Liver (tissue), 9 donors: ENCODE measurements around the gene DAG1. TPM values are rescaled to one million over a fixed set of nuclear protein-coding genes. Genes with fewer than 3 reads are reported as not detected.

Source experiments
- DNase-seq: peaks from one replicate; pipeline ENCODE4 v3.0.0-alpha.2; 2017; ENCODE audit warnings: low spot score
- H3K27ac ChIP-seq, 2 donors: one replicate each; pipeline ENCODE4 v1.7.0; 2013; ENCODE audit warnings: inconsistent platforms in 2 of 2, low read length in 2 of 2, control low read depth in 1 of 2, low read depth in 1 of 2, mild to moderate bottlenecking in 1 of 2
- H3K27me3 ChIP-seq, 4 donors: one replicate each; pipeline versions ENCODE4 v1.6.1 to v1.7.0; 2013; ENCODE audit warnings: low read length in 3 of 4, inconsistent platforms in 1 of 4, mild to moderate bottlenecking in 1 of 4, moderate library complexity in 1 of 4; ENCODE audit not compliant: control insufficient read depth in 4 of 4, insufficient read depth in 4 of 4
- H3K36me3 ChIP-seq, 4 donors: one replicate each; pipeline versions ENCODE4 v1.6.1 to v1.7.0; 2013; ENCODE audit warnings: low read length in 3 of 4, mild to moderate bottlenecking in 3 of 4, low read depth in 1 of 4, moderate library complexity in 1 of 4; ENCODE audit not compliant: control insufficient read depth in 4 of 4, insufficient read depth in 3 of 4
- H3K4me1 ChIP-seq, 4 donors: one replicate each; pipeline versions ENCODE4 v1.6.1 to v1.7.0; 2013; ENCODE audit warnings: low read length in 3 of 4, mild to moderate bottlenecking in 3 of 4, moderate library complexity in 1 of 4; ENCODE audit not compliant: control insufficient read depth in 4 of 4, insufficient read depth in 4 of 4
- H3K4me3 ChIP-seq, 3 donors: one replicate each; pipeline versions ENCODE4 v1.6.1 to v1.7.0; 2013; ENCODE audit warnings: low read length in 3 of 3, control low read depth in 1 of 3, low read depth in 1 of 3, mild to moderate bottlenecking in 1 of 3
- H3K9ac ChIP-seq, 2 donors: one replicate each; pipeline ENCODE4 v1.7.0; 2013; ENCODE audit warnings: low read length in 2 of 2, mild to moderate bottlenecking in 2 of 2, moderate library complexity in 2 of 2, control low read depth in 1 of 2, low read depth in 1 of 2
- H3K9me3 ChIP-seq, 4 donors: one replicate each; pipeline versions ENCODE4 v1.6.1 to v1.7.0; 2013; ENCODE audit warnings: low read length in 3 of 4; ENCODE audit not compliant: control insufficient read depth in 4 of 4
- ATF3 ChIP-seq: IDR thresholded peaks from 2 replicates; pipeline ENCODE4 v1.6.1; 2016; ENCODE audit warnings: antibody characterized with exemption
- CTCF ChIP-seq: fragments of 150-350 bp; IDR thresholded peaks from 2 replicates; pipeline ENCODE4 v1.5.1; 2017; ENCODE audit warnings: improper control_type of control experiment, low read depth, low read length; ENCODE audit not compliant: missing input control
- EGR1 ChIP-seq, 2 donors: IDR thresholded peaks; 2 replicates each; pipeline ENCODE4 v1.6.1; 2016 to 2018; ENCODE audit warnings: antibody characterized with exemption in 2 of 2, low read depth in 2 of 2
- FOXA1 ChIP-seq: IDR thresholded peaks from 2 replicates; pipeline ENCODE4 v1.6.1; 2016; ENCODE audit warnings: antibody characterized with exemption
- FOXA2 ChIP-seq: IDR thresholded peaks from 2 replicates; pipeline ENCODE4 v1.6.1; 2016; ENCODE audit warnings: antibody characterized with exemption
- GABPA ChIP-seq, 2 donors: IDR thresholded peaks in 1 of 2; conservative IDR thresholded peaks in 1 of 2; 2 replicates each; pipeline ENCODE4 v1.6.1; 2016; ENCODE audit warnings: antibody characterized with exemption in 2 of 2, mild to moderate bottlenecking in 1 of 2, moderate library complexity in 1 of 2
- HNF4A ChIP-seq, 2 donors: conservative IDR thresholded peaks; 2 replicates each; pipeline ENCODE4 v1.6.1; 2016; ENCODE audit warnings: antibody characterized with exemption in 2 of 2, mild to moderate bottlenecking in 2 of 2
- HNF4G ChIP-seq: IDR thresholded peaks from 2 replicates; pipeline ENCODE4 v1.6.1; 2016; ENCODE audit warnings: antibody characterized with exemption
- JUND ChIP-seq, 2 donors: IDR thresholded peaks; 2 replicates each; pipeline ENCODE4 v1.6.1; 2016; ENCODE audit warnings: antibody characterized with exemption in 2 of 2
- MAX ChIP-seq: IDR thresholded peaks from 2 replicates; pipeline ENCODE4 v1.6.1; 2016; ENCODE audit warnings: antibody characterized with exemption
- NR2F2 ChIP-seq: IDR thresholded peaks from 2 replicates; pipeline ENCODE4 v1.6.1; 2016; ENCODE audit warnings: antibody characterized with exemption
- RAD21 ChIP-seq, 2 donors: IDR thresholded peaks; 2 replicates each; pipeline ENCODE4 v1.6.1; 2016; ENCODE audit warnings: antibody characterized with exemption in 2 of 2, mild to moderate bottlenecking in 2 of 2
- REST ChIP-seq: IDR thresholded peaks from 2 replicates; pipeline ENCODE4 v1.6.1; 2016; ENCODE audit warnings: antibody characterized with exemption, mild to moderate bottlenecking
- RXRA ChIP-seq, 2 donors: IDR thresholded peaks; 2 replicates each; pipeline ENCODE4 v1.6.1; 2017 to 2018; ENCODE audit warnings: antibody characterized with exemption in 2 of 2, mild to moderate bottlenecking in 1 of 2
- SP1 ChIP-seq: IDR thresholded peaks from 2 replicates; pipeline ENCODE4 v1.6.1; 2018; ENCODE audit warnings: antibody characterized with exemption, mild to moderate bottlenecking
- TAF1 ChIP-seq: conservative IDR thresholded peaks from 2 replicates; pipeline ENCODE4 v1.6.1; 2016; ENCODE audit warnings: antibody characterized with exemption, mild to moderate bottlenecking
- YY1 ChIP-seq: IDR thresholded peaks from 2 replicates; pipeline ENCODE4 v1.6.1; 2016; ENCODE audit warnings: antibody characterized with exemption, mild to moderate bottlenecking
- ZBTB33 ChIP-seq: IDR thresholded peaks from 2 replicates; pipeline ENCODE4 v1.6.1; 2016; ENCODE audit warnings: antibody characterized with exemption
- WGBS: extraction: QIAGEN DNeasy Blood & Tissue Kit; methylation state at CpG from one replicate; pipeline ENCODE4 v1.1.7; 2013; 5-methylcytosine and 5-hydroxymethylcytosine counted together
- polyA plus RNA-seq, 2 donors: library from polyadenylated mRNA; stranded (reverse) in 1 of 2; unstranded in 1 of 2; fragments of 200-250 nt in 1 of 2; fragments of >200 nt in 1 of 2; fragmentation: Nextera tagmentation in 1 of 2; extraction: Ambion mirVana in 1 of 2; gene quantifications; one replicate each; pipeline versions ENCODE4 v1.2.1 to v1.2.3, GENCODE V29; 2013 to 2015
- total RNA-seq, 2 donors: library from RNA; depleted of rRNA; stranded (reverse); fragments of >200 nt; gene quantifications; one replicate each; pipeline ENCODE4 v1.2.3, GENCODE V29; 2014
- donor health status: healthy.
- donor health status: healthy.
- donor health status: healthy.
- donor health status: healthy.
- donor health status: healthy.

The DAG1 gene
- total and polyA plus RNA-seq, 4 donors, result 12.1 to 54.4 (median 28.5) TPM

GRCh38 chr3:49553692-49554632 lies 83.9 kb downstream of the DAG1 start, which contains the start of gene BSN:
Gene BSN (plus strand): TSS chr3:49554477. CDS start chr3:49554603, 126 bp downstream.
- TF ChIP-seq YY1 (no peak), FOXA1 (no peak), RAD21 (IDR thresholded peaks at IDR 0.05) (no peak), GABPA (IDR thresholded peaks at IDR 0.05 in 1 of 2, conservative IDR thresholded peaks at IDR 0.05 in 1 of 2) (no peak), JUND (IDR thresholded peaks at IDR 0.05) (no peak), HNF4G (no peak), CTCF (no peak), REST (no peak), NR2F2 (no peak), RXRA (IDR thresholded peaks at IDR 0.05) (no peak), TAF1 (no peak), SP1 (no peak), ZBTB33 (no peak), FOXA2 (no peak), ATF3 (no peak), HNF4A (conservative IDR thresholded peaks at IDR 0.05) (no peak), EGR1 (IDR thresholded peaks at IDR 0.05; ENCODE audit: low read depth in 2 of 2) (no peak), MAX (no peak)
- no peaks in the 10 kb centered on the region for H3K36me3 ChIP-seq
- H3K4me1 ChIP-seq, result peaks cover 7 to 19% (median 13%) of the 10 kb centered on the region in 4 donors
- H3K27me3 ChIP-seq, result no peaks in the 10 kb centered on the region
- peak; percentile 85 for DNase-seq
- H3K27ac ChIP-seq, result peak within 1 kb of the TSS in 1 of 2 donors; percentile 48
- WGBS, result 7% methylated on average over 76 of the region's 76 CpGs
- H3K9me3 ChIP-seq, result no peaks in the 10 kb centered on the region
- H3K4me3 ChIP-seq, result peak within 1 kb of the TSS; percentile 43 to 89 (median 85)
- H3K9ac ChIP-seq, result peak within 1 kb of the TSS; percentile 4 to 43
